ENCODE measurements around the gene MYOZ1.
"Not testable (repeated sequence)": the region's sequence is repeated elsewhere in the genome, so short reads cannot be mapped to it uniquely, and the experiment has no call there.

The MYOZ1 gene

GRCh38 chr10:73647211-73647874 lies 6.1 kb upstream of the MYOZ1 start:
- DNase-seq (ENCODE audit: low spot score): peak; percentile 79

DNA sequence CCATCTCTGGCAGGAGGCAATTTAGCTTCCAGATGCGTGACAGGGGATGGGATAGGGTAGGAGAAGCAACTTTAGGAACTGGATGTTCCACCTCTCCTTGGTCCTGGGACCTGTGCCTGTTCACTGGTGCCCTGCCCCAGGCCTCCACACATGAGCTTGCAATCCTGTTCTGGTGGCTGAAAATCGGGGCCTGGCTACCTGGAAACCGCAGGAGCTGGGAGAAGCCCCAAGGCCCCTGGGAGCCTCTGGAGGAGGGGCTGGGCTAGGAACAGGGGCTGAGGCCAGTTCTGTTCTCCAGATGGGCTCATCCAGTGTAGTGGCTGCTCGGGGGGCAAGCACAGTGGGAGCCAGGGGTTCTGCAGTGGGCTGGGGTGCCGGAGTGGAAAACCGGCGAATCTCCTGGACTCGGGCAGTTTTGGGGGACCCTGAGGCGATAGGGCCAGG lies 5.3 kb upstream of the MYOZ1 start:
- no peak for DNase-seq (ENCODE audit: low spot score)

DNA sequence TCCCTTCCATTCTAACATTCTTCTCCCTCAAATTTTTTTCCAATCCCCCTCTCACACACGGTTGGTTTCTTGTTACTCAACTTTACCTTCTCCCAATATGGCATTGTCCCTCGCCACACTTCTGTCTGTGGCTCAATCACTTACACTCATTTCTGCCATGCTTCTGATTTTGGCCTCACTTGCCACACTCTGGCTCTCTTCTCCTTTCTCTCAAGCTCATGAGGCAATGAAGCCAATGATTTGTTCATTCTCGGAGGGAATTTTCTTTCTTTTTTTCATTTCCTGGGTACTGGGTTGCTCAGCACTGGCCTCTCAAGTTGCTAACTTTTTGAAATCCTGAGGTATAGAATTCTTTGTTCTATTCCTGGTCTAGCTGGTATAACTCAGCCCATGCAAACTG lies 4.0 kb upstream of the MYOZ1 start:
- DNase-seq (ENCODE audit: low spot score): no peak

DNA sequence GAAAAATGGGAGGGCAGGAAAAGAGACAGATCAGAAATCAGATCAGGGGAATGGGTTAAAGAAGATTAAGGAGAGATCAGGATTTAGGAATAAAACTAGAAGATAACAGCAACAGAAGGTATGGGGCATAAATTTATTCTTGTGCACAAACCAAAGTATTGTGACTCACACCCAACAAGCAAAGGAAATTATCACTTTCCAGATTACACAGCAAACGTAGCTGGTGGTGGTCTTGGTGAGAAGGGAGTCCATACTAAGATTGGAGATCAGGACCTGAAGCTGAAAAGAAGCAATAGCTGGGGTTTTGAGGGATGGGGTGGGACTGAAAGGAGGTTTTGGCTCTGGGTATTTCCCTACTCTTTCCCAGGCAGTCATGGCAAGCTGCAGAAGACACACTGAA lies 3.5 kb upstream of the MYOZ1 start:
- DNase-seq (ENCODE audit: low spot score): no peak

- DNase-seq (ENCODE audit: low spot score): peak; percentile 79
These were observed 2.9 kb upstream of the MYOZ1 start for GRCh38 chr10:73644015-73644743.

DNA sequence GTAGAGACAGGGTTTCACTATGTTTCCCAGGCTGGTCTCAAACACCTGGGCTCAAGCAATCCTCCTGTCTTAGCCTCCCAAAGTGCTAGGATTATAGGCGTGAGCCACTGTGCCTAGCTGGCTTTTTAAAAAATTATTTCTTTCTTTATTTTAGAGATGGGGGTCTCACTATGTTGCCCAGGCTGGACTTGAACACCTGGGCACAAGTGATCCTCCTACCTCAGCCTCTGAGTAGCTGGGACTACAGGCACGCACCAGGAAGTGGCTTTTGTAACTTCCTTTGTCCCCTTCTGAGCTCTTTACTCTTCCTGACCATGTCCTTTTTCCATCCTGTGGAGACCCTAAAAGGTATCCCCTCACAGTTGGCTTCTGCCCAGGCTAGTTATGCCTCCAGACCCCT lies 2.1 kb upstream of the MYOZ1 start:
- no peak for DNase-seq (ENCODE audit: low spot score)

- no peak for DNase-seq (ENCODE audit: low spot score)
These were observed 2.0 kb downstream of the MYOZ1 start for GRCh38 chr10:73639286-73639685.

DNA sequence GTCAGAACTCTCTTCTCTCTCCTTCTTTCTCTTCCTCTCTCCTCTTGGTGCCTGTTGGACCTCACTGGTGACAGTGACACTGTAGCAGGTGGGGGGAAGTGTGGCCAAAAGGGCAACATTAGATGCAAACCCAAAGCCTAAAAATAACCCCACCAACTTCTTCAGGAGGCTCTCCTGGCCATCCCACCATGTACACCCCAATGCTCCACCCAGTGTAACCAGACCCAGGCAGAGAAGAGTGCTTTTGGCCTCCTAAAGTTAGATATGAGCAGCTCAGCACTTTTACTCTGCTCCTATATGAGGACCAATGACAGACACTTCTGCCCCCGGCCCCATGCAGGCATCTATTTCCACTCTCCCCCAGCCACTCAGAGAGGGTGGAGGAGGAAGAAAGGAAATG lies 5.5 kb downstream of the MYOZ1 start:
- DNase-seq (ENCODE audit: low spot score): no peak

DNA sequence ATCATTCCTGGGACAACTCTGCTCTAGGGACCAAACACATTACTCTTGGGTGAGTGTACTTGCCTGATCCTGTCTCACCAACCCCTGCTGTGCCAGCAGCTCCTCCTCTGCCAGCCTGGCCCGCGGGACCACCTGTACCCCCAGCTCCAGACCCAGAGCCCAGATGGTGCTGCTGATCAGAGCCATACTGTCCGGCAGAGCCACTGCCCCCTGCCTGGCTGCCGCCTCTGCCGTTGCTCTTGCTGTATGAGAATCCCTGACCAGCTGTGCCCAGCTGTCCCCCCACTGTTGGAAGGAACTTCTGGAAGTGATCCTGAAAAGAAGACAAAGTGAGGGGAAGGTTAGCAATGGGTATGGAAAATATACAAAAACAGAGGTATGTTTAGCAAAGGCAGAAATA lies 6.9 kb downstream of the MYOZ1 start:
- DNase-seq (ENCODE audit: low spot score): no peak

DNA sequence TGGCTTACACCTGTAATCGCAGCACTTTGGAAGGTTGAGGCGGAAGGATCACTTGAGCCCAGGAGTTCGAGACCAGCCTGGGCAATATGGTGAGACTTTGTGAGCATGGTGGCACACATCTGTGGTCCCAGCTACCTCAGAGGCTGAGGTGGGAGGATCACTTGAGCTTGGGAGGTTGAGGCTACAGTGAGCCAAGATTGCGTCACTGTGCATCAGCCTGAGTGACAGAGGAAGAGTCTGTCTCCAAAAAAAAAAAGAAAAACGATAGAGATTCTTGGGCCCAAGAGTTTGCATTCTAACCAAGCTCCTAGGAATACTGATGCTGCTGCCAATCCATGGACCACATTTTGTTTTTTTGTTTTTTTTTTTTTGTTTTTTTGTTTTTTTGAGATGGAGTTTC lies 12.1 kb downstream of the MYOZ1 start:
- DNase-seq (ENCODE audit: low spot score): no peak

GRCh38 chr10:73628405-73628804 lies 12.9 kb downstream of the MYOZ1 start:
- DNase-seq (ENCODE audit: low spot score): no peak

GRCh38 chr10:73627300-73627699 lies 14.0 kb downstream of the MYOZ1 start:
- no peak for DNase-seq (ENCODE audit: low spot score)

DNA sequence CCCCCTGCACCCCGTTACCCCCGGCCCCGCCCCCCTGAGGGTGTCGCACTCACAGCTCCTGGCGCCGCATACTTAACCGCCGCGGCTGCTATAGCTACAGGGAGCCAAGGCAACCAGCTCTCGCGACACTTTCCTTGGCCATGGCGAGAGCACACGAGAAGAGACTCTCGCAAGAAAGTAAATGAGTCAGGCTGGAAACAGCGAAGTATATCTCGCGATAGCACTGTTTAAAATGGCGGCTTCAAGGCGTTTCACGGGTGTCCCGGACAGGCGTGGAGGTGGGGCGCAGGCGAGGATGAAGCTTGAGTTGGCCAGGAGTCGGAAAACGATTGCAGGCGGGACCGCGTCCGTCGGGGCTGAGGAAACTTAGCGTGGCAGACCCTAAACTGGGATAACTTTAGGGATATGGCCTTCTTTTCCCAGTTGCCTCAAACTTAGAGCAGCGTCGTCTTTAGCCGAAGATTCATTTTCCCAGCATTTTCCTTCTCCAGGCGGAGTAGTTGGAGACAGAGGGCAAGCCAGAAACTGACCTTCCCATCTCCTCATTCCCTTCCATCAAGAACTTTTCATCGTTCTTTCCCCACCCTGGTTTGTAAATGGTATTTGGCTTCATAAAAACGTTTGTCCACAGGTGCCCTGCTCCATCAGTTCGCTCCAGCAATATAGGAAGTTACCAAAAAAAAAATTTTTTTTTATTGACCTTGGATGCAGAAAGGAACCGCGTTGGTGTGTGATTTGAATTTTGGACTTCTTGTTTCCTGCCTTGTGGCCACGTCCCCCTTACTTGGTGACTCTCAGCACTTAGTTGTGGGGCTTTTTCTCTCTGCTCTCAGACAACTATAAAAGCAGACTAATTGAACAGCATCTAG lies 15.2 kb downstream of the MYOZ1 start:
- DNase-seq (ENCODE audit: low spot score): peak; percentile 96

DNA sequence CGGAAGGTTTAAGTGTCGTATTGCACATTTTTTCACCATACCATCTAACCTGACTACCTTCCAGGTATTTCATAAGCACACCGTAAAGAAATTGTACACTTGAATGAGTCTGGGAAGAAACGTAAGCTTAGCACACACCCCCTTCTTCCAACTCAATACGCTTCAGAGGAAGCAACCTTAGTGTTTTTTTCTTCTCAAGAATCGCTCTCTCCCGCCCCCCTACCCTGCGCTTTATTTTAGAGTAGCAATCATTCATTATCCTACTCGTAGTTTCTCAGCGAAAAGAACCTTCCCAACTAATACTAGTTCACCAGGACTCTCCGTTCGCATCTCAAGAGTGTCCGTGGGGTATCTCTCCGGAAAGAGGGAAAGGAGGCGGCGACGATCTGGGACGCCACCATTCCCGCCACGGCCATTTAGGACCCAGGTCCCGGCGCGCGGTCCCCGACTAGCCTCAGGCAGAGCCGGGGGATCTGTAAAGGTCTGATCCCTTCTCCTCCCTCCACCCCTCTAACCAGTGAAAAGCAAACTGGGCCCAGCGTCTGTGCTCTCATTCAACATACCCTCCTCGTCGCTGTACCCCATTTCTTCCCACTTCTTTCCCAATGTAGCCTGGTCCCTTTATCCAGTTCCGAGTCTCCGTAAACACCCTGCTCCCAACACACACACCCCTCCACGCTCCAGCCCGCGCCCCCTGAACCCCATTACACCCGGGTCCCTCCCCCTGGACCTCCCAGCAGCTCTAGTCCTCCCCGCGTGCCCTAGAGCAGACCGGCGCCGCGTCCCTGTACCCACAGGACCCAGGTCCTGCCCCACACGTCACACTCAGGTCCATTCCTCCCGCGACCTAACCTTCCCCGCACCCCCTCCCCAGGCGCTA lies 16.0 kb downstream of the MYOZ1 start:
- DNase-seq (ENCODE audit: low spot score): peak; percentile 53

DNA sequence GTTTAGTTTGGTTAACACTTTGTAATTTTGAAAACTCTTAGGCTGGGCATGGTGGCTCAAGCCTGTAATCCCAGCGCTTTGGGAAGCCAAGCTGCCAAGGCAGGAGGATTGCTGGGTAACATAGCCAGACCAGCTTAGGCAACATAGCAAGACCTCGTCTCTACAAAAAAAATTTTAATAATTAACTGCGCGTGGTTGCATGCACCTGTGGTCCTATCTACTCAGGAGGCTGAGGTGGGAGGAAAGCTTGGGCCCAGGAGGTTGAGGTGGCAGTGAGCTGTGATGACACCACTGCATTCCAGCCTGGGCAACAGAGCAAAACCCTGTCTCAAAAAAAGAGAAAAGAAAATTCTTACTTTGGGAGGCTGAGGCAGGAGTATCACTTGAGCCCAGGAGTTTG lies 18.2 kb downstream of the MYOZ1 start:
- no peak for DNase-seq (ENCODE audit: low spot score)

GRCh38 chr10:73620974-73621373 lies 20.3 kb downstream of the MYOZ1 start:
- not testable (repeated sequence) for DNase-seq (ENCODE audit: low spot score)

DNA sequence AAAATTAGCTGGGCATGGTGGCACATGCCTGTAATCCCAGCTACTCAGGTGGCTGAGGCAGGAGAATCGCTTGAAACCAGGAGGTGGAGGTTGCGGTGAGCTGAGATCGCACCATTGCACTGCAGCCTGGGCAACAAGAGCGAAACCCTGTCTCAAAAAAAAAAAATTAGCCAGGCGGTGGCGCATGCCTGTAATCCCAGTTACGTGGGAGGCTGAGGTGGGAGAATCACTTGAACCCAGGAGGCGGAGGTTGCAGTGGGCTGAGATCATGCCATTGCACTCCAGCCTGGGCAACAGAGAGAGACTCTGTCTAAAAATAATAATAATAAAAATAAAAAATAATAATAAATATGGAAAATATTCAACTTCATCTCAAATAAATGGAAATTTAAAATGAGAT lies 24.1 kb downstream of the MYOZ1 start:
- DNase-seq (ENCODE audit: low spot score): not testable (repeated sequence)

GRCh38 chr10:73614720-73615119 lies 26.6 kb downstream of the MYOZ1 start:
- no peak for DNase-seq (ENCODE audit: low spot score)

GRCh38 chr10:73609116-73609515 lies 32.2 kb downstream of the MYOZ1 start:
- no peak for DNase-seq (ENCODE audit: low spot score)

DNA sequence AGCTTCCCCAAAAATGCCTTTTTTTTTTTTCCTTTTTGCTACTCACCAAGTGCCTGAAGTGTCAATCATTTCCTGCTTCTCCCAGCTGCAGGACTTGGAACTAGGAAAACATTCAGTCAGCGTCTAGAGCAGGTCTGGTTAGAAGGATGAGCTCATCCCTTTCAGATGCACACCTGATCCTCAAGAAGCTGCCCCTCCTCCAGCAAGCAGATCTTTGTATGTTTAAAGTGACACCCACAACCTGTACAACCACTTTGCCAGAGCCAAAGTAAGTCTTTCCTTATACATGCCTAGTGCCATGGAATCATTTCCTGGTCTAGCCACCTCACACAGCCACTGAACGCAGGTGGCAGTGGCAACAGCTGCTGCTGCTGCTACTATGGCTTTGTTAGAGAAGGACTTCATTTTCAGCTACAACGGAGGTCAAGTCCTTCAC lies 39.8 kb downstream of the MYOZ1 start:
- DNase-seq (ENCODE audit: low spot score): no peak

GRCh38 chr10:73597346-73597745 lies 43.9 kb downstream of the MYOZ1 start:
- DNase-seq (ENCODE audit: low spot score): no peak

DNA sequence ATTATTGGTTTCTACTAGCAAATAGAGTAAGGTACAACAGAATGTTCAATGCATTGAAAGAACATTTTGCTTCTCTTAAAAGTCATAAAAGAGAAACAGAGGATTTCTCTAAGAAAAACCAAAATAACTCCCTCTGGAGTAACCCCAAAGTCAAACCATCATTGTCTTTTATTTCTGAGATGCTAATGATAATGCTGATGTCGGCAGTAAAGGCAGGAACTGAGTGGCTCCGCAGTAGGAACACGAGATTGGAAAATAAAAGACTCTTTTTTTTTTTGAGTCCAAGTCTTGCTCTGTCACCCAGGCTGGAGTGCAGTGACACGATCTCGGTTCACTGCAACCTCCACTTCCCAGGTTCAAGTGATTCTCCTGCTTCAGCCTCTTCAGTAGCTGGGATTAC lies 47.5 kb downstream of the MYOZ1 start:
- no peak for DNase-seq (ENCODE audit: low spot score)

Data from GM03348 (cell line).